Activated CD8-positive, alpha-beta memory T cell treated with anti-CD3 and anti-CD28 coated beads, Interleukin-2, amount 50 U/mL, for 1 hour (primary cell): ENCODE measurements around the gene ARMH1.

ENCODE experiments used
- DNase-seq: peaks from one replicate; pipeline ENCODE4 v3.0.0-alpha.2; 2020; ENCODE audit errors: extremely low read depth

The ARMH1 gene

DNA sequence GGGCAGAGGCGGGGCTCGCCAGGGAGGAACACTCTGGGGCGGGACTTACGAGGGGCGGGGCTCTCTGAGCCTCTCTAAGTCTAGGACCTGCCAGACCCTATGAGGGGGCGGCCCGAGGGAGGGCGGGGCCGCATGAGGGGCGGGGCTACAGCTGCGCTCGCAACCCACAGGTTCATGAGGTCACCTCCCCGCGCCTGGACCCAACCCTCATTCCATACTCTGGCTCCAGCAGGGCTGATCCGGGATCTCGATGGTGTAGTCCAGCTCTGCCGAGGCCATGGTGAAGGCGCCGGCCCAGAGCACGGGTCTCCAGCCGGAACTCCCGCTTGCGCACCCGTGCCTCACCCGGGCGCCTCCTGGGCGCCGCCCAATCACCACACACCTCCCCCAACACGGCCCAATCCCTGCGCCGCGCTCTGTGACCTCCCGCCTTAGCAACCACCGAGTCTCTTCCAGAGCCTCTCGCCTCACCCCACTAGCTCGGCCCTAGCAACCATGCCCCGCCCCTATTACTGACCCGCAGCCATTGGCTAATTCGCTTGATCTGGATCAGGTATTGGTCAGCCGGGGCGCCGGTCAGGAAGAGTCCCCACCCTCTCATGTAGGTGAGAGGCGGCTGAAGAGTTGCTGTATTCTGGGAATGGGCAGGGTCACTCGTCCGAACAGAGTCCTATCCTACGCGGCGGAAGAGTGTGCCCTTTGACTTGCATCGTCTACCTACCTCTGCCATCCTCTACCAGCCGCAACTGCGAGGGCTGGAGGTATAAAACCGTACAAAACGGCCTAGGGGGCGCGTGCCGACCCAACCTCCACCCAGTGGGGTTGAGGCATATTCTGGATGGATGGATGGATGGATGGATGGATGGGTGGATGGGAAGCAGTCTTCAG, at the start of gene ARMH1, which contains the start of gene TMEM53:
Gene ARMH1 (plus strand): TSS at position 602 of the 888 bp plus-strand sequence. CDS start 14,984 bp downstream, outside the sequence.
Gene TMEM53 (minus strand): TSS at position 369 of the 888 bp plus-strand sequence. CDS start 90 bp downstream, at position 279.
- DNase-seq: peak; percentile 88

DNA sequence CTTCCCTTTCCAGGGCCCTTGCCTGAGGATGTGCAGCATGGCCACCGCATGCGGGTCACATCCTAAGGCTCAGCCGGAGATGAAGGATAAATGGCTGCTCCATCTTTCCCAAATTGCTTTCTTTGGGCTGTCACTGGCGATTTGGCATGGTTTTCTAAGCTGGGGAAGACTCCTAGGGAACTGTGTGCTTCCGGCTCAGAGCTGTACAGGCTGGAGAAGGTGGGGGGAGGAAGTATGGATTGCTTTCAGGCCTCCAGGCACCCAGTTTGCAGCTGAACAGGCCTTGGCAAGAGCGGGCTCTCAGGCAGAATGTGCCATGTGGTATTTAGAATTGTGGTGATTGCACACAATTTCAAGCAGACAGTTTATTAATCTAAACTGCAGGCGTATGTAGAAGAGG, 49.2 kb upstream of the ARMH1 start:
- DNase-seq: no peak

DNA sequence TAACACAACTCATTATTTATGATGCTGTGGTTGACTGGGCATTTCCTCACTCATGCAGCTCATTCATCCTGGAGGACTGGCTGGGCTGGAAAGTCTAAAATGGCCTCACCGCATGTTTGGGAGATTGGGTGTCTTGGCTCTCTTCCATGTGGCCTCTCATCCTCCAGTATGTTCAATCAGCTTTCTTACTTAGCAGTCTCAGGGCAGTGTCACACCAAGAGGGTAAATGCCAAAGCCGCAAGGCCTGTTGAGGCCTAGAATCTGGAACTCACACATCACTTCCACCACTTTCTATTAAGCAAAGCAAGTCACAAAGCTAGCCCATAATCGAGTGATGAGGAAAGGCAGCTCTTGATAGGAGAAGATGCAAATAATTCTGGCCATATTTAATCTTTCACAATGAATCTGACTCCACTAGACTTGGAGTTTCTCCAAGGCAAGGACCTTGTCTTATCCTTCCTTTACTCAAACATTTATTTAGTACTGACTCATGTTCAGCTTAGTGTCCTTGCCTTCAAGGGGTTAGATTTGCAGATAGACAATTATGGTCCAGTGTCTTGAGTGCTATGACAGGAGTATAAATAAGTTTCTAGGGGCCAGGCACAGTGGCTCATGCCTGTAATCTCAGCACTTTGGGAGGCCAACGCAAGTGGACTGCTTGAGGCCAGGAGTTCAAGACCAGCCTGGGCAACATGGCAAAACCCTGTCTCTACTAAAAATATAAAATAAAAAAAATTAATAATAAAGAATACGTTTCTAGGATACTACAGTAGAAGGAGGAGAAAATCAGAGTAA, 45.4 kb upstream of the ARMH1 start:
- no peak for DNase-seq

DNA sequence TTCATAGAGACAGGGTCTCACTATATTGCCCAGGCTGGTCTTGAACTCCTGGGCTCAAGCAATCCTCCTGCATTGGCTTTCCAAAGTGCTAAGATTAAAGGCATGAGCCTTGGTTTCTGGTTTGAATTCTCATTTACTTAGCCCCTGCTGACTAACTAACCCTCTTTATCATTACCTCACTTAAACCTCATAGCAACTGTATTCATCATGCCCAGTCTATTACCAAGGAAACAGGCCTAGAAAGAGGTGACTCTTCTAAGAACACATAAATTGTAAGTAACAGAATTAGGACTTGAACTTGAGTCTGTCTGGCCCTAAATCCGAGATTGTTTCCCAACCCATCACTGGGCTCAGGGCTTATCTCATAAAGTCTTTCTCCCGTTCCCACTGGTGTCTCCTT, 44.4 kb upstream of the ARMH1 start:
- no peak for DNase-seq

DNA sequence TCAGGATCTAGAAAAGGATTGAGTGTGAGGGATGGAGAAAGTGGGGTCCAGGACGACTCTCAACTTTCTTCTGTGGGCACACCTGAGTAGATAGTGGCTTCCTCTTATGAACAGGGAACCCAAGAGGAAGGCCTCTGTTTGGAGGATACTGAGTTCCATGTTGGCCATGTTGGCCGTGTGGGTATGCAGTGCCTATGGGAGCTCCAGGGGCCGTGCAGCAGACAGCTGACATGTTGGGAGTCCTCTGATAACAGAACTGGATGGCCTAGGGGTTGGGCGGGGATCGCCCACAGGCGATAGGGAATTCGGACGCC, 43.2 kb upstream of the ARMH1 start:
- DNase-seq: no peak

DNA sequence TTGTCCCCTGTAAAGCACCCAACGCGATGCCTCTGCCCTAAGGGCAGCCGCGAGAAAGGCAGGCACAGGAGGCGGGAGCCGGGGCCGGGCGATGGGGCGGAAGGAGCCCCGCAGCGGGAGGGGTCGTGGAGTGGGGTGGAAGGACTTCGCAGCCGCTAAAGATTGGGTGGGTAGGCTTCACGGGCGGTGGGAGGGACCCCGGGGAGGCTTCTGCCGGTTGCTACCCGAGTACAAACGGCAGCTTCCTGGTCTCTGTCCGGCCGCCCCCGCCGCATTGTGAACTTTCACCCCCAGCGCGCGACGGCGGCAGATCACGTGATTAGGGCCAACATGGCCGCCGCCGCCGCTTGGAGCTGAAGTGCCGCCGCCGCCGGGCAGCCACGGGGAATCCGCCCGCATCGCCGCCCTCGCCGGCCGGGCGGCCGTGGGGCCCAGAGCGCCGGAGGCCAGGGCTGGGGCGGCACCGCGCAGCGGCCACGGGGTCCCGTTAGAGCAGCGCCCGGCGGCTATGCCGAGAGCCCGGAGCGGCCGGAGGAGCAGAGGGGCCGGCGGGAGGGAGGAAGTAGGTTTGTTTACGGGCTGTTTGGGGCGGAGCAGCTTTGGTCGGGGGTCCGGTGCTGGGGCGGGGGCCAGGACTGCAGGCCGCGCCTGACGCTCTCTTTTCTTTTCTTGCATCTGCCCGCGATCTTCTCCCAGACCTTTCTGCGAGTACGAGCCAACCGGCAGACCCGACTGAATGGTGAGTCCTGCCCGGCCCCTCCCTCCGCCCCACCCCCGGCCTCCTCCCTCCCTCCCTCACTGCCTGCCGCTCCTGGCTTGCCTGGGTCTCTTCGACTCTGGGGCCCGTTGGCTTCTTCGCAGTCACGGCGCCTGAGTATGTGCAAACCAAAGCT, 42.6 kb upstream of the ARMH1 start:
- DNase-seq: peak; percentile 75

DNA sequence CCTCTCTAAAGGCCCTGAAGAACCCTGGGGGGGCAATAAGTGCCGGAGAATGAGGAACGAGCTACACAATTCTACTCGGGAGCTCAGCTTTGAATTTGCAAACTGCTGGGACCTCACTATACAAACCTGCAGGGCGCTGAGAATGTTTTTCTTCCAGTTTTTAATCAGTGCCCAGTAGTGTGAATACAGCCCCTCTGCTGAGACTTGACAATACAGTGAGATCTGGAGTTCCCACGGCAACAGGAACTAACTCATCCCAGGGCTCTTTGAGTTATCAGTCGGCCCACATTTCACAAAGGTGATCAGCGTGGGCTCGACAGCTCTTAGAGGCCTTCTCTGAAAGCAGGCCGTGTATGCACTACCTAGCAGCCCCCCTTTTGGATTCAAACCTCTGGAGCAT, 41.9 kb upstream of the ARMH1 start:
- DNase-seq: no peak

DNA sequence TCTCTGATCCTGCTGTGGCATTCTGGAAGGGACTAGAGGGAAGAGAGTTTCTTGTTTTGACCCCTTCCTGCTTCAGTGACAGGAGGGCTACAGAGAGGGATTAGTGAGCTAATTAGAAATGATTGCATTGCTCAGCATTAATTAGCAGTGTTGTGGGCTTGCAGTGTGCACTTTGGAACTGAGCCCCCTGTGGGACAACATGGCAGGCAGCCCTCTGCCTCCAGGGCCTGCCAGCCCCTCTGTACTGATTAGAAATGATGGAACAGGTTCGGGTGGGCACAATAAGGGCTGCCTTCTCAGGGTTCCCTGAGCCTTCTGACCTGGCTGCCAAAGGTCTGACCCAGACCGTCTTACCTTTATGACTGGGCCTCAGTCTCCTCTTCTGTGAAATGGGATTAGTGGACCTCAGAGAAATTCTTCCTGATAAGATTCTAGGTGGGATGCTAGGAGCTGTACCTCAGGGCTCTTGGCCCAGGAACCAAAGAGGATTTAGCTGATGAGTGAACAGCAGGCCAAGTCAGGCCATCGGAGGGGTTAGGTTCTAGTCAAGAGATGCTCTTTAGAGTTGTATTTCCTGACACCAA, 39.8 kb upstream of the ARMH1 start:
- DNase-seq: no peak

DNA sequence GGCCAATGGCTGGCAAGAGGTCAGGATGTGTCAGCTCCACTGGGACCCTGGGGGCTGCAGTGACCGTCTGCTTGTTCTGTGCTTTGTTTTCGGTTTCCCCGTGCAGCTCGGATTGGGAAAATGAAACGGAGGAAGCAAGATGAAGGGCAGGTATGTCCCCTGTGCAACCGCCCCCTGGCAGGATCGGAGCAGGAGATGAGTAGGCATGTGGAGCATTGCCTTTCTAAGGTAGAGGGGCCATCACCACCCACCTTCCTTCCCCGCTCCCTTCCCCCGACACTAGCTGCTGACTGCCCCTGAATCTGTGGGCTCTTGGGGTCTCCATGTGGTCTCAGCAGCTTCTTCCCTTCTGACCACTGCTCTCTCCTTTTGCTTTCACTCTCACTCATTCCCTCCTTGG, 39.1 kb upstream of the ARMH1 start:
- DNase-seq: no peak

DNA sequence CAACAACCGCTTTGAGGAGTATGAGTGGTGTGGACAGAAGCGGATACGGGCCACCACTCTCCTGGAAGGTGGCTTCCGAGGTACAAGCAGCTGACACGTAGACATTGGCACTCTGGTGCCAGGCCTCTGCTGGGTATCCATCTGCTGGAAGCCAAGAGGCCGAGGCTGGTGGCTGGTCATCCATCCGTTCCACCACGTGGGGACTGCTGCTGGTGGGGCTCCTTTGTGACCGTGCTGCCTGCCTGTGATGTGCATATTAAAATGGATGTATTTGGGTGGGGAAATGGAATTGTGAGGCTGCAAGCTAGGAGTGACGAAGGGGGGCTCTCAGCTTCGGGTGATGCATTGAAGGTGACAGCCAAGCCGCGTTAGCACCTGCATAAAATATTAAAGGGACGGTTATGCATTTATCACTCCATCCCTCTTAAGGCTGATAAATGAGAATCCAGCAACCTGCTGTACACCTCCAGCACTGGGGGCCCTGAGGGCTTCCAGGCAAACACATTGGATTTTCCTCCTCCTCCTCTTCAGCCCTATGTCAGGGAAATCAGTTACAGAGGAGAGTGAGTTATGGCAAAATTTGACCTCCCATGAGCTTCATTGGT, 38.3 kb upstream of the ARMH1 start:
- DNase-seq: no peak

DNA sequence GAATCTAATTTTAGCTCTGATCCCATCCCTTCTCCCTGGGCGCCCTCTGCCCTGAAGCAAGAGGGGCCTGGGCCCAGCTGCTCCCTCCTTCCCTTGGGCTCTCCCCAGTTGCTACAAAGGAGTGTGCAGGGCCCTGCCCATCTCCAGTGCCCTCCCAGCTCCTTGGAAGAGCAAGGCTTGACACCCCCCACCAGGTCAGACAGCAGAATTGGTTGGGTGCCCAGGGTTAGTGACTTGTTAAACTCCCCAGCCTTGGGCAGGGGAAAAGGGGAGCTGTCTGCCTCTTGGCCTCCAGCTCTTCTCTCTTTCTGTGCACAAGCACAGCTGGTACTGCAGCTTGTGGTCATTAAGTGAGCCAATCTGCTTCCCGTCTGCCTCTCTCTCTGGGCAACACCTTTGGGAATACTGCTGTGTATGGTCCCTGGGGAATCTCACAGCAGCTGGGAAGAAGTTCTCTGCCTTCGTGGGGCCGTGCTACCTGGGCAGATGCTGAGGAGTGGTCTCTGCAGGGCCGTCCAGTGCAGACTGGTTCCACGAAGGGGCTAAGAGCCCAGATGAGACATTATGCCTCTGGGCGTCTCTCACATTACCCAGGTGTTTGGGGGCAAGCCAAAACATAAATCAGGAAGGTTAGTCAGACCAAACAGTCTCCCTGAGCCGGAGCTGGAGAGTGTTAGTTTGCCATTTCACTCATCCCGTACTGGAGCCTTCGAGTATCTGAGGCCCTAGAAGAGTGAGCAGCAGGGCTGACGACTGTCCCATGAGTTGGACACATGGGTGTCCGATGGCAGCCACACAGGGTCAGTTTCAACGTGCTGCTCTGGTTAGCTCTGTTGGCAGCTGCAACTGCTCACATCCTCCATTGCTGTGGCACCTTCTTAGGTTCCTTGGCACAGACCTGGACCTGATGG, 37.6 kb upstream of the ARMH1 start:
- DNase-seq: no peak

DNA sequence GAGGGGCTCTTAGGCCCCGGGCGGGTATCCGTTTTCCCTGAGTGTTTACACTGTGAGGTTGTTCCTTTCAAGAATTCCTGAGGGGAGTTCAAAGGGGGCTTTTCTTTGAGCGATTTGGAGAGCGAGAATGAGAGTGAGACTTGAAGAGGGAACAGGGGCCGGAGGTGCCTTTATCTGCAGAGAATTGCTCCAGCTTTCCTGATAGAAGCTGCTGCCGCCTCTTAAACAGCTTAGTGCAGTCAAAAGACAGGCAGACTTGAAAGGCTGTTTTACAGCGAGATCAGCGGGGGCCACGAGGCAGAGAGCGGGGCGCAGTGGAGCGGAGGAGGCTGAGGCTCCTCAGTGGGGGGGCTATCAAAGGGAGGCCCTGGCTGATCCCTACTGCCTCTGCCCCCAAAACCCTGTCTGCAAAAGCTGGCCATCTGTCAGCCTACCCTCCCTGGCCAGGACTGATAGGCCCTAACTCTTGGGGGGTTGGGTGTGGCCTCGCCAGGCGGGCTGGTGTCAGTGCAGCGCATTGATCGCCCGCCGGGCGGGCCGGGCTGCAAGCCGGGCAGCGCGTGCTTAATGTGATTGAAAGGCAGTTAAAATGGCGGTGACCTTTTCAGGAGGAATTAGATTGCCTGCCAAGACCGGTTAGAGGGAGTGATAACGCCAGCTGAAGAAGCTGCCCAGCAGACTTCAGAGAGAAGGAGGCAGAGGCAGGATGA, 36.7 kb upstream of the ARMH1 start:
- DNase-seq: no peak

DNA sequence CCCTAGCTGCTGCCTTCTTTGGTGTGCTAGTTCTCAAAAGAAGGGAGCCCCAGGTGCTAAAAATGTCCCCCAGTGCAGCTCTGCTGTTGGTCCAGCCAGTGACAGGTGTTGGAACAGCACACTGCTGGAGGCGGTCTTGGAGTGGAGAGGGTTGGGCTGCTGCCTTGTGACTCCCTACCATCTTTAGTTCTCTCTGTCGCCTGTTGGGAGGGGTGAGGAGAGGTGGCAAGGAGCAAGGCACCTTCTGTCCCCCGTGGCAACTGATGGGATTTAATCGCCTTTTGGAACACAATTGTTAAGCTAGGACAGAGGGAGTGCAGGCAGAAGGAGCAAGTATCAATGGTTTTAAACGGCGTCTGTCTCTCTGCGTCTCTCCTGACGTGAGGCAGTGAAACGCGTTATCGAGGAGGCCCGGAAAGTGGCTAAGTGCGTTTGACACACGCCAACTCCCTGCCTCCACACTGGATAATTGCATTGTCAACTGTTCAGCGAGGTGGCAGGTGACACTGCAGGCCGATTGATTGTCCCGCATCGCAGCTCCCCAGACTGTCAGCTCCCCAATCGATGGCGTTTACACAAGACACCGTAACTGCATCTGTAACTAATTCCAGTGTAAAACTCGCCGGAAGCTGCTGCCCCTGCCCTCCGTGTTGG, 34.2 kb upstream of the ARMH1 start:
- no peak for DNase-seq

DNA sequence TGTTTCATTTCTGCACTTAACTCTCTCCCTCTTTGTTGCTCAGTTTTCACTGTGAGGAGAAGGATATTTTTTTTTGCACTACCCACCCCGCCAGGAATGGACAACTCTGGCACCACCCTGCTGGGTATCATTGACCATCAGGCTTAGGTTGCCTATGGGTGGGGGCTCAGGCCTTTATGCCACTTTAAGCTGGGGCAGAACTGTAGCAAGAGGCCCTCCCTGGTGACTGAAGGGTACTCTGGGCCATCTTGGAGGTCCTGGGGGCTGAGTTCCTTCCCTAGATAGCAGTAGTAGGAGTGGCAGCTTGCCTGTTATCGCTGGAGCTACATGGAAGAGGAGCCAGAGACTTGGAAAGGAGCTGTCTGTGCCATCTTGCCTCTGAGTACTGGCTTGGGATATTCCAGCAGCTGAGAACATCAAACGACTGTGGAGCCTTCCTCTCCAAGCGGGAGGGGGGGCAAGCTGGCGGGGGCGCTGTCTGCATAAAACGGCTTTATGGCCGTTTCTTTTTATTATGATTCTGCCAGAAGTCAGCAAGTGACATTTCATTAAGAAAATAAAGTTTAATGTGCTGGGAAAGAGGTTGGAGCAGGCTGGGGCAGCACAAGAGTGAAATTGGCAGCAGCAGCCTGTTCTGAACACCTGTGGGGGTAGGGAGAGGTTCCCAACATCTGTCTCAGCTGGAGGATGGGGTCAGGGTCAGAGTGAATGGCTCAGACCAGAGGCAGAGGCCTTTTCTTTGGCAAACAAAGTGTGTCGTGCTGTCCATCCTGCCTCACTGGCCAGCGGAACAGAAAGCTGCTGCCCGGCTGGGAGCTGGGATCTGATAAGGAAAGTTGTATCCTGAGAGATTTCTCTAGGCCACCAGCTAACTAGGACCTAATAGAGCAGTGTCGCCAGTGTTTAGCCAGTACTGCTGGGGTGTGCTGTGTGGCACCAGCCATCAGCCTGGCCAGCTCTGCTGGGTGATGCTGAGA, 33.1 kb upstream of the ARMH1 start:
- DNase-seq: no peak

DNA sequence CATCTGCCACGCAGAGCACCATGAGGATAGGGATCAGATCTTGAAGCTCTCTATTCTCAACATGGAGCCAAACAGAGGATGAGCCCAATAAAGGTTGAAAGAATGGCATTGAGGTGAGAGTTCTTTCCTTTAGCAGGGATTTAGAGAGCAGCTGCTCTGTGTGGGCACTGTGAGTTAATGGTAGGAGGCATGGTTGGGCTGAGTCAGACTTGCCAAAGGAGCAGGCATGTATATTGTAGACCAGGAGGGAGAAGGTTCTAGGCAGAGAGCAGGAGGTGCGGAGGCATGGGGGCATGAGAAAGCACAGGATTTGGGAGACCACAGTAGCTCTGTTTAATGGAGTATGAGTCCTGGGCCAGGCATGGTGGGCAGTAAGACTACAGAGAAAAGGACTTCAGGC, 32.3 kb upstream of the ARMH1 start:
- no peak for DNase-seq

DNA sequence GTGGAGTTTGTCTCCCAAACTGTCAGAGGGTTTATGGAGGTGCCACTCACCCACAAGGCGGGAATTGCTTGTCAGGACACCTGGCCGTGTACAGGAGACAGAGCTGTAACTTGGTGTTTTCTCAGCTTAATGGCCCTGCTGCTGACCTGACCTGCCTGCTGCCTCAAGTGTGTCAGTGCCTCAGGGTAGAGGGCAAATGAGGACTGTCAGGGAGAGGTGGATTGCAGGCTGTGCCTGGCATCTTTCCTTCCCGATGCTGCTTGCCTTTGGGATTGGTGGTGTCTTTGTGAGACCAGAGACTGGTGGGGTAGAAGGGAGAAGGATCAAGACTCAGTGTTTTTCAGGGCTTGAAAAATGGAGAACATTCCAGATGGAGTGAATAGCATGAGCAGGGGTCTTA, 31.6 kb upstream of the ARMH1 start:
- no peak for DNase-seq

DNA sequence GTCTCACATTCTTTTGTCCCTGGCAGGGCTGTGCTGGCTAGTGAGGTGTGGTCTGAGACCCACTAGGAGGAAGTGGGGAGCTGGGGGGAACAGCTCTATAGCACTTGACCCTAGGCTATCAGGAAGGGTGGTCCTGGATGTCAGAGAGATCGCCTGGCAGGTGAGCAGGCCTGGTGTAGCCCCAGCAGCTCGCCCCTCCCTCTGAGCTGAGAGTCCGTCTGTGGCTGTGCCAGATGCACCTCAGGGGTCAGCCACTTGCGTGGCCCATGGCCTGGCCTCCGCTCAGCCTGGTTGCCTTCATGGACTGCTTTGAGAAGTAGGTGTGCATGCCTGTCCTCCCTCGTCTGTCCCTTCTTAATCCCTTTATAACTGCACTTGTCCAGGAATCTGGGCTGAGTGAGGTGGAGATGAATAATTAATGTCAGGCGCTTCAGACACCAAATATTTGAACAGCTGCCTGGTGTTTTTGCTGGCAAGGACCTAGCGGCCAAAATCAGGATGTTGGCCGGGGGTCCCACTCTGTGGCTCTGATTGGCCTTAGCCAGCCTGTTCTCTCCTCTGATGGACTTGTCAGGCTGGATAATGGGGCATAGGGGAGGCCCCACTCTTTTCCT, 30.7 kb upstream of the ARMH1 start:
- DNase-seq: no peak
